K562 (cell line): ENCODE data around the gene MPDU1. TPM values are rescaled to one million over a fixed set of nuclear protein-coding genes. Genes with fewer than 3 reads are reported as not detected.
A peak's percentile ranks its signal among the peaks of the same experiment; 100 is the strongest.

Source experiments
- CBX1 ChIP-seq: sonication (generic); IDR thresholded peaks from 2 replicates; pipeline ENCODE4 v1.6.1; 2016; ENCODE audit warnings: antibody characterized with exemption, low read depth, mild to moderate bottlenecking
- CHAMP1 ChIP-seq: fragments of 450-650 bp; IDR thresholded peaks from 2 replicates; pipeline ENCODE4 v1.6.1; 2016; ENCODE audit warnings: mild to moderate bottlenecking
- CREM ChIP-seq: IDR thresholded peaks from 2 replicates; pipeline ENCODE4 v1.6.1; 2014; ENCODE audit warnings: antibody characterized with exemption, low read depth
- CXXC5 ChIP-seq: fragments of 250-450 bp; sonication (Bioruptor Pico); IDR thresholded peaks from 2 replicates; pipeline ENCODE4 v1.8.0; 2022; ENCODE audit warnings: inconsistent platforms, mild to moderate bottlenecking, moderate library complexity
- DNMT1 ChIP-seq: fragments of 450-650 bp; IDR thresholded peaks from 2 replicates; pipeline ENCODE4 v1.6.1; 2016; ENCODE audit warnings: antibody characterized with exemption, mild to moderate bottlenecking
- E2F8 ChIP-seq: fragments of 450-650 bp; IDR thresholded peaks from 2 replicates; pipeline ENCODE4 v1.7.1; 2018; ENCODE audit warnings: mild to moderate bottlenecking, low read depth; ENCODE audit not compliant: partially characterized antibody
- ELF1 ChIP-seq: fragments of 200-800 bp; sonication (Bioruptor generic); IDR thresholded peaks from 2 replicates; pipeline ENCODE4 v1.6.1; 2016; ENCODE audit warnings: missing genetic modification characterization, missing compliant biosample characterization
- GABPB1 ChIP-seq: sonication (generic); formaldehyde crosslinking; IDR thresholded peaks from 2 replicates; pipeline ENCODE4 v1.8.0; 2022; ENCODE audit warnings: mild to moderate bottlenecking, missing genetic modification reagents
- GTF2F1 ChIP-seq: IDR thresholded peaks from 2 replicates; pipeline ENCODE4 v1.6.1; 2011; ENCODE audit warnings: low read depth, low read length, improper control_type of control experiment
- HDGF ChIP-seq: fragments of 450-650 bp; IDR thresholded peaks from 2 replicates; pipeline ENCODE4 v1.6.1; 2016
- KLF6 ChIP-seq: fragments of 250-450 bp; sonication (Bioruptor Pico); IDR thresholded peaks from 2 replicates; pipeline ENCODE4 v1.4.0; 2020; ENCODE audit warnings: mild to moderate bottlenecking, moderate library complexity, borderline replicate concordance
- LARP7 ChIP-seq: fragments of 450-650 bp; IDR thresholded peaks from 2 replicates; pipeline ENCODE4 v1.6.1; 2016
- MAZ ChIP-seq, 2 experiments: fragments of 450-650 bp in 1 of 2; sonication (generic) in 1 of 2; formaldehyde crosslinking; IDR thresholded peaks in 1 of 2; conservative IDR thresholded peaks in 1 of 2; 2 replicates each; pipeline versions ENCODE4 v1.4.0 to v1.5.0; 2020; ENCODE audit warnings: mild to moderate bottlenecking in 1 of 2, missing genetic modification reagents in 1 of 2
- MBD2 ChIP-seq: sonication (generic); IDR thresholded peaks from 2 replicates; pipeline ENCODE4 v1.6.1; 2016; ENCODE audit warnings: low read depth, borderline replicate concordance
- MED1 ChIP-seq: sonication (generic); formaldehyde crosslinking; IDR thresholded peaks from 2 replicates; pipeline ENCODE4 v1.8.1; 2023; ENCODE audit warnings: missing genetic modification reagents, borderline replicate concordance
- NEUROD1 ChIP-seq: fragments of 150-350 bp; IDR thresholded peaks from 2 replicates; pipeline ENCODE4 v1.6.1; 2014; ENCODE audit warnings: borderline replicate concordance, low read length, low read depth; ENCODE audit not compliant: partially characterized antibody
- PCBP2 ChIP-seq: fragments of 200-400 bp; formaldehyde crosslinking; IDR thresholded peaks from 2 replicates; pipeline ENCODE4 v1.6.1; 2018; ENCODE audit warnings: low read length, low read depth, mild to moderate bottlenecking, moderate library complexity; ENCODE audit not compliant: poor library complexity, severe bottlenecking
- PHF8 ChIP-seq: fragments of 200-600 bp; sonication (generic); IDR thresholded peaks from 2 replicates; pipeline ENCODE4 v1.6.1; 2012; ENCODE audit warnings: mixed run types, mild to moderate bottlenecking, inconsistent platforms, low read length, moderate library complexity, borderline replicate concordance
- ZBTB26 ChIP-seq: fragments of 450-650 bp; formaldehyde crosslinking; IDR thresholded peaks from 2 replicates; pipeline ENCODE4 v1.4.0; 2022; ENCODE audit warnings: missing genetic modification characterization
- ZBTB43 ChIP-seq: sonication (generic); formaldehyde crosslinking; IDR thresholded peaks from 2 replicates; pipeline ENCODE4 v1.8.0; 2023; ENCODE audit warnings: mild to moderate bottlenecking, missing genetic modification reagents
- ZBTB8A ChIP-seq: fragments of 450-650 bp; IDR thresholded peaks from 2 replicates; pipeline ENCODE4 v1.6.1; 2018; ENCODE audit warnings: mild to moderate bottlenecking, moderate library complexity; ENCODE audit not compliant: partially characterized antibody
- polyA plus RNA-seq, 8 experiments: library from polyadenylated mRNA; depleted of rRNA in 4 of 8; stranded (reverse) in 5 of 8; unstranded in 3 of 8; fragments of >200 nt; fragmentation: Nextera tagmentation in 2 of 8; fragmentation: Illumina TruSeq in 1 of 8; extraction: Ambion mirVana in 2 of 8; extraction: Trizol in 1 of 8; gene quantifications; 2 replicates each; pipeline versions ENCODE4 v1.2.1 to v1.2.3, GENCODE V29; 2011 to 2014; ENCODE audit warnings: inconsistent platforms in 1 of 8, missing spikeins in 1 of 8
- total RNA-seq, 7 experiments: library from RNA; depleted of rRNA in 6 of 7; stranded (reverse); fragments of >200 nt in 6 of 7; fragmentation: Illumina TruSeq in 2 of 7; extraction: Trizol in 2 of 7; gene quantifications; 2 replicates each; pipeline versions ENCODE4 v1.2.1 to v1.2.3, GENCODE V29; 2011 to 2021; ENCODE audit warnings: low replicate concordance in 1 of 7

The MPDU1 gene
- total and polyA plus RNA-seq, 9 of the 15 experiments (the other 6 are each of a cell fraction or from before 2014, with no cell fraction given), result 4.9 to 179 (median 77.1) TPM

GRCh38 chr17:7572588-7573323, 10.9 kb upstream of the MPDU1 start (continued):
- 0 out of 2 replicates have a peak, but pooled peaks have one; percentile 3 for TF ChIP-seq ZBTB26 (CRISPR knock-in tag)
- peak; percentile 98 for TF ChIP-seq MBD2
- peak; percentile 95 for TF ChIP-seq CBX1
- peak; percentile 77 for TF ChIP-seq PHF8
- TF ChIP-seq E2F8, result peak; percentile 16
- TF ChIP-seq CHAMP1, result no peak
- TF ChIP-seq CXXC5, result peak; percentile 49
- TF ChIP-seq PCBP2, result peak; percentile 58
- TF ChIP-seq CREM, result peak; percentile 93
- no peak for TF ChIP-seq ZBTB8A
- TF ChIP-seq MAZ (CRISPR knock-in tag; conservative IDR thresholded peaks at IDR 0.05 in 1 of 2, IDR thresholded peaks at IDR 0.05 in 1 of 2), result peak in 1 of 2 experiments; percentile 56; a peak in 2 of 4 replicates
- no peak for TF ChIP-seq ZBTB43
- TF ChIP-seq DNMT1, result no peak
- no peak for TF ChIP-seq LARP7
- TF ChIP-seq GABPB1, result peak; percentile 96
- peak; percentile 81 for TF ChIP-seq ELF1 (tag)
- TF ChIP-seq GTF2F1, result peak; percentile 92; the same call in 1 of the 2 replicates
- TF ChIP-seq NEUROD1, result peak; percentile 98
- TF ChIP-seq HDGF, result no peak
- TF ChIP-seq KLF6, result no peak
- TF ChIP-seq MED1 (CRISPR knock-in tag), result no peak
